GM12891 (cell line): ENCODE results near the gene IFI35.

Experiments used
- POLR2A ChIP-seq: IDR thresholded peaks from 2 replicates; pipeline ENCODE4 v1.6.1; 2011; ENCODE audit warnings: low read depth, low read length, control low read depth
- POLR2AphosphoS5 ChIP-seq: IDR thresholded peaks from 2 replicates; pipeline ENCODE4 v1.6.1; 2011; ENCODE audit warnings: low read depth, low read length, control low read depth
- POU2F2 ChIP-seq: IDR thresholded peaks from 2 replicates; pipeline ENCODE4 v1.6.1; 2011; ENCODE audit warnings: low read depth, mild to moderate bottlenecking, control low read depth, low read length, moderate library complexity
- TAF1 ChIP-seq: IDR thresholded peaks from 2 replicates; pipeline ENCODE4 v1.6.1; 2011; ENCODE audit warnings: low read depth, low read length, control low read depth

- TF ChIP-seq POLR2AphosphoS5 = no peak
- no peak for TF ChIP-seq POU2F2
- TF ChIP-seq TAF1 = no peak
- TF ChIP-seq POLR2A = no peak
Observed at GRCh38 chr17:43010667-43011308, 4.2 kb downstream of the IFI35 start.
